Kasumi-1 (cell line): Measurements from ENCODE around the gene CACNB4.
"Not testable (repeated sequence)": the region's sequence is repeated elsewhere in the genome, so short reads cannot be mapped to it uniquely, and the experiment has no call there.

Experiments used
- DNase-seq, 2 experiments: peaks; one replicate each; lab custom pipeline; 2025; lab: John Stamatoyannopoulos, UW

CACNB4 gene

DNA sequence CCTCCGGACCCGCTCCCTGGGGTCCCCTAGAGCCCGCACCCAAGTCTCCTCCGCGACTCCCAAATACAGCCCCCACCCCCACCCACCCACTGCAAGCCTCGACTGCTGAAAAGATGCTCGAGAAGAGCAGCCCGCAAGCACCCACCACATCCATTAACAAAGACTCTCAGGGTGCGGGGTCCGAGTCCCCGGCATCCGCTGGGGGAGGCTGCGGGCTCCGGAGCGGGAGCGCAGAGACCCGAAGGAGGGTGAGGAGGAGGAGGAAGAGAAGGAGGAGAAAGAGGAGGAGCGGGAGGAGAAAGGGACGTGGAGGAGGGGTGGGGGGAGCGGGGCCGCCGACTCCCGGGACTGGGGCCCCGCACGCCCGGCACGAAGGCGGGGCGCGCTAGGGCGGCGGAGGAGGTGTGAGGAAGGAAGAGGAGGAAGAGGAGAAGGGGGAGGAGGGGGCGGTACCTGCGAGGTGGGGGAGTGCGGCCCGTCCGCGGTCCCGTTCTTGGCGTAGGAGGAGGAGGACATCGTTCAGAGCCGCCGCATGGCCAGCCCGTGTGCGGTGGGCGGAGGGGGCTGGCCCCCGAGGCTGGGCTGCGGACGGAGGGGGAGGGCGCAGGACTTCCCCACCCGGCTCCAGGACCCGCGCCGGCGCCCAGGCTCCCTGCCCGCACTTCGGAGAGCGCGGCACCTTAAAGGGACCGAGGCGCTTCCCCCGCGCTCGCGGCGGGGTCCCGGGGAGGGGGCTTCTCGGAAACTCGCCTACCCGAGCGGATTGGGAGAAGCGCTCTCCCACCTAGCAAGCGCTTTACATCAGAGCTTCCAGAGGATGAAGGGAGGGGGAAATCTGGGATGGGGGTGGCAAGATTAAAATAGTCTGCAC lies at the start of gene CACNB4:
CACNB4 (minus strand) TSS at position 549 of the 871 bp plus-strand sequence.
- peak; percentile 72 to 74 for DNase-seq

DNA sequence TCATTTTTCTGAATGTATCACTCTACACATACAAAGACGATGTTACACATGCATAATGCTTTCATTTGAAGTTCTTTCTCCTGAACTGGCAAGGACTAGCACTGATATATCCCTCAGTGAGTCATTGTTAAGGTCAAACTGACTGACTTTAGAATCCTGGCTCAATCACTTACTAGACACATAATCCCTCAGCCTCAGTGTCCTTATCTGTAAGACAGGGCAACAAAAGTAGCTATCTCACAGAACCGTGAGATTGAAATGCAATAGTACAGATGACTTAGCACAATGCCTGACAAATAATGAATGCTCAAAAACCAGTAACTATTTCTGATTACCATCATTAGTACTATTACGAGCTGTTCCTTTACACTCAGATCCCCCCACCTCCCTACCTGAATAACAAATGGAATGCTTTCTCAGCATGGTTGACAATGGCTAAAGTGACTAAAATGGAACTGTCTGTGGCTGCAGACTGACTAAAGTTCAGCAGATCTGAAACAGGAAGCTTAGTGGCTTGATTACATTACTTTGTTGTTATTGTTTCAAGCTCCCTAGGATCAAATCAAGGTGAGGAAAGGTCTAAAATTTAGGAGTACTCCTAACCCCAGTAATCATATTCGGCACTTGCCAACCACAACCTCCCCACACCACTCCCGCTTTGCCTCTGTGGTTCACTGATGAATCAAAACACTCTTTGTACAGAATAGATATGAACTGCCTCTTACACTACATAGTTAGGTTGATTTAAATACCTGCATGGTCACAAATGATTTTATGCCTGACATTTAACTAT lies 35.8 kb upstream of the CACNB4 start:
- no peak for DNase-seq

DNA sequence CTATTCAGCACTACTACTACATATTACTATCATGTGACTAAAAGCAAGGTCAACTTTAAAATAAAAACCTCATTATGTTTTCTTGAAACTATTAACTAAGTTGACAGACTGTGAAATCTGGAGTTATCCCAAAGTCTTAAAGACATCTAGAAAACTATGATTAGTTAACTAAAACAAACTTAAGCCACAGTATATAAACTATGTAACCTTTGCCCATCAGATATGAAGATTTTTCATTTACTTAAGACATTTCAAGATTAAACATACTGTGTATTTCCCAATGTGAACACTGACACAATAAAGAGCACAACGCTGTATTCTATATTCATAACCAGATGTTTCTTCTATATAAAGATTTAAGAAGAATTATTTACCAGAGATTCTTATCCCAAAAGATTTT lies 33.5 kb upstream of the CACNB4 start:
- DNase-seq, result no peak

DNA sequence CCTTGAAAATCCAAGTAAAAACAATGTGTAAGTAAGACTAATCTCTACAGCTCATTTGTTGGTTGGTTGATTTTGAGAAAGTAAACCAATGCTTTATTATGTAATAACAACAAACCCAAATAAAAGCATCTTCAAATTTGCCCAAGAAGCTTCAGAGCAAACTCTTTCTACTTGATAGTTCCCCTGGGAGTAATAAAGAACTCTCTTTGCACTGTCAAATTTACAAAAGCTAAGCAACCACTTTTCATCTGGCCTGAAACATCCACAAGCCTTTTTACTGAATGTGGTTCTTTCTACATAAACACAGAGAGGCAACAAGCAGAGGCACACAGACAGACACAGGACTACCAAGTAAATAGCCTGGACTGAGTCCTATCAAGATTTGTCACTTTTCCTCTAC lies 28.8 kb upstream of the CACNB4 start:
- no peak for DNase-seq

DNA sequence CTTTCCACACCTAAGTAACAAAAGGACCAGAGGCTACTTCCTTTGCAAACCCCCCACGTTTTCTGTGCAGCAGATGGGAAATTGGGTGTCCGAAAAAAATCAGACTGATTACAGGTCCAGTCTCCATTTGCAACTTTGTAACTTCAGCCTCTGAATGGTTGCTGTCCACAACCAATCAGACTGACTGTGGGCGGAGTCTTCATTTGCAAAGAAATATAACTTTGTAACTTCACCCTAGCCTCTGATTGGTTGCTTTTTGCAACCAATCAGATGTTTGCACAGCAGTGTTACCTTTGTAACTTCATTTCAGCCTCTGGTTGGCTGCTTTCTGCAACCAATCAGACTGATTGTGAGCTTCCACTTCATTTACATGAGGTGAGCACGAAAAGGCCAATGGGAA lies 27.8 kb upstream of the CACNB4 start:
- no peak for DNase-seq

DNA sequence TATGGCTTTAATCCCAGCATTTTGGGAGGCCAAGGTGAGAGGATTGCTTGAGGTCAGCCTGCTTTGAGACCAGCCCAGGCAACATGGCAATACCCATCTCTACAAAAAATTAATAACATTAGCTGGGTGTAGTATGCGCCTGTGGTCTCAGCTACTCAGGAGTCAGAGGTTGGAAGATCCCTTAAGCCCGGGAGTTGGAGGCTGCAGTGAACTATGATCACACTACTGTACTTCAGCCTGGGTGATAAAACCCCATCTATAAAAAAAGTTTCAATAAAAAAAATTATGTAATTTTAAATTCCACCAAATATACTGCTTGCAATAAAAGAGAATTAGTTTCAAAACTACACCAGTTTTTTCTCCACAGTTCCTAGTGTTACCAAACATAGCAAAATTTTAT lies 23.3 kb upstream of the CACNB4 start:
- DNase-seq, result no peak

DNA sequence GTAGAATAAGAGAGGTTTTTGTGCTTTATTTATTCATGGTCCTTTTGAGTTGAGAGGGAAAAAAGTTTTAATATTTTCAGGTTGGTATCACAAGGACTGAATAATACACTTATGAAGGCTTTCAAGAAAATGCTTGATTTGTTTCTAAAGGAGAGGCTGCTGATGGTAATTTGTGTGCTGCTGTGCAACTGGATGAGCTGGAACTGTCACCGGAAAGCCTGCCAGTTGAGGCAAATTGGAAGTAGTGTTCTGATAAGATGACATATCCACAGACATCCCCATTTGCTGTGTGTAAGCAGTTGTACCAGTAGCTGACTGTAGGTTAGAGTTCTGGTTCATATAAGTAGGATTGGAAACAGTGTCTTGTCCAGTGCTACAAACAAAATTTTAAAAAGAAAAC lies 21.6 kb upstream of the CACNB4 start:
- DNase-seq, result no peak

DNA sequence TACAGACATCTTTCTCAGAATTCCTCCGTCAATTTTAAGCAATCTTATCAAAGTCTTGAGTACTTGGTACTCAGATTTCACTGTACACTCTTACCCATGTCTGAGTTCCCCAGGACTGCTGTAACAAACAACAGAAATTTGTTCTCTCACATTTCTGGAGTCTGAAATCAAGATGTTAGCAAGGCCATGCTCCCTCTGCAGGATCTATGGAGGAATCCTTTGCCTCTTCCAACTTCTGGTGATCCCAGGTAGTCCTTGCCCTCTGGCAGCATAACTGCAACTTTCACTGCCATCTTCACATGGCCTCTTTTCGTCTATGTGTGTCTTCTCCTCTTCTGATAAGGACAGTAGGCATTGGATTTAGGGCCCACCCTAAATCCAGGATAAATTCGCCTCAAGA lies 17.1 kb upstream of the CACNB4 start:
- DNase-seq, result peak; percentile 39 to 62

DNA sequence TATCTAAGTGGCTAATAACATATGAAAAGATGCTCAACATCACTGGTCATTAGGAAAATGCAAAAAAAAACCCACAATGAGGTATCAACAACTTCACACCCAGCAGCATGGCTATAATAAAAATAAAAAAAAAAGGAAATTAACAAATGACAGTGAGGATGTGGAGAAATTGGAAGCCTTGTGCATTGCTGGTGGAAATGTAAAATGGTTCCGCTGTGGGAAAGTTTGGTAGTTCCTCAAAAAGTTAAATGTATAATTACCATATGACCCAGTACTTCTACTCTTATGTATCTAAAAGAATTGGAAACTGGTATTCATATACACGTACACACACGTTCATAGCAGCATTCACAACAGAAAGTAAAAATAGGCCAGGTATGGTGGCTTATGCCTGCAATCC lies 15.5 kb upstream of the CACNB4 start:
- no peak for DNase-seq

DNA sequence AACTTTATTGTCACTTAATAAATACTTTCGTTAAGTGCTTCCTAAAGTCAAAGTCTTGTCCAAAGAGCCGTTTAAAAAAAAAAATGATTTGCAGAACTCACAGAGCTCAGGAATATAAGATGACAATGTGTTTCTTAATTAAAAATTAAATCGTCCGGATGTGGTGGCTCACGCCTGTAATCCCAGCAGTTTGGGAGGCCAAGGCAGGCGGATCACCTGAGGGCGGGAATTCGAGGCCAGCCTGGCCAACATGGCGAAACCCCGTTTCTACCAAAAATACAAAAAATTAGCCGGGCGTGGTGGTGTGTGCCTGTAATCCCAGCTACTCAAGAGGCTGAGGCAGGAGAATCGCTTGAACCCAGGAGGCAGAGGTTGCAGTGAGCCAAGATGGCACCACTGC lies 8.3 kb upstream of the CACNB4 start:
- DNase-seq, result not testable (repeated sequence)

DNA sequence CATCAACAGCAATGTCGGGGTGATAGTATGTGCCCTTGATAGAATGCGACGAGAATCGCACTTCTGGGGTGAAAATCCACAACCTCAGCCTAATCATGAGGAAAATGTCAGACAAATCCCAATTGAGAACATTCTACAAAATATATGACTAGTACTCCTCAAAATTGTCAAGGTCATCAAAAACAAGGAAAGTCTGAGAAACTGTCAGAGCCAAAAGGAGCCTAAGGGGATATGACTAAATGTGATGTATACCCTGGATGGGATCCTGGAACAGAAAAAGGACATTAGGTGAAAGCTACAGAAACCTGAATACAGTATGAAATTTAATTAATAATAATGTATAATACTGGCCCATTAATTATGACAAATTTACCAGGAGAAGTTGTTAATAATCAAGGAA lies 7.6 kb upstream of the CACNB4 start:
- DNase-seq, result no peak

DNA sequence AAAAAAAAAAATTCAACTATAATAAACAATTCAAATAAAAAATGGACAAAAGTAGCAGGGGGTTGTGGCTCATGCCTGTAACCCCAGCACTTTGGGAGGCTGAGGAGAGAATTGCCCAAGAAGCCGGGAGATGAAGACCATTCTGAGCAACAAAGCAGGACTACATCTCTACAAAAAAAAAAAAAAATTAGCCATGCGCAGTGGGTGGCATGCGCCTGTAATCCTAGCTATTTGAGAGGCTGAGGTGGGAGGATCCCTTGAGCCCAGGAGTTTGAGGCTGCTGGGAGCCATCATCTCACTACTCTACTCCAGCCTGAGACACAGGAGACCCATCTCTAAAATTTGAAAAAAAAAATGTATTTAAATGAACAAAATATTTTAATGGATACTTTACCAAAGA lies 4.4 kb upstream of the CACNB4 start:
- no peak for DNase-seq

DNA sequence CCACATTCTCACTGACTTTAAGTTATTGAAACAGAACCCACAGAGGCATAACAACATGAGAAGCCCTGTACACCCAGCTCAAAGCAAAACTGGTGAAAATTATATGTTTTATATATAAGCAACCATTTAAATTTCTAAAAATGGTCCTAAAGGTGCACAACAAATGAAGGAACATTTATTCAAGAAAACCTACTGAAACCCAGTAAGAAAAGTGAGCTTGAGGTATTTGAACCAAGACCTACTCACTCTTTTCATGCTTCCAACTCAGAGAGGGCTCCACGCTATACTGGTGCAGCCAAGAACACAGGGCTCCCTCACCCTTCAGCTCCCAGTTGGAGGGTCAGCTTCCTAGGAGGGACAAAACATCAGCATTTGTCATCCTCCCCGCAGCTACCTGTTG lies 2.1 kb upstream of the CACNB4 start:
- no peak for DNase-seq

DNA sequence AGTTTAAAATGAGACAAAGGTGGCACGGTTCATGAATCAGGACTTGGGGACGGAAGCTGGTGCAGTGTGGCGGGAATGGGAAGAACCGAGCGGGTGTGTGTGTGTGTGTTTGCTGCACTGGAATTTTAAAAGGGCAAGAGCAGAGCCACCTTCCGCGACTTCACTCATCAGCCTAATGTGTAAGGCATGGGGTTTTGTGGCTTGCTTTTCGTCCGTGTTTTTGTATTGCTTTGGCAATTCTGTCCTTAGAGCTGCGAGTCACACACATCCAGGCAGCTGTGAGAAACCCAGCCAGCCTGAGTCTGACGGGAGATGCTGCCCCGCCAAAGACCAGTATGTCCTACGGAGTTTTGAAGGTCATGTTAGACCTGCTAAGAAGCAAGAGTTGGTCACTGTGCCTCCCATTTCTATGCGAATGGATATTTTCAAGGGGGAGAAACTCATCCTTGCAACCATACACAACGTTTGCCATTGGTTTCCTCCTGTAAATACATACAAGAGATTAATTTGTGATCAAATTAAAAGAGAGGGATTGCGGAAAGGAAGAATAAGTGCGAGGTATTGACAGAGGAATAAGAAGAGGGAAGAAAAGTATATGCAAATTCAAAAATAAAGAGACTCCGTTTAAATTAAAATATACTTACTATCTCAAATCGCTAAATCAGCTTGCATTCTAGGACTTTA lies 665 bp upstream of the CACNB4 start:
- DNase-seq, result peak; percentile 69 to 77

DNA sequence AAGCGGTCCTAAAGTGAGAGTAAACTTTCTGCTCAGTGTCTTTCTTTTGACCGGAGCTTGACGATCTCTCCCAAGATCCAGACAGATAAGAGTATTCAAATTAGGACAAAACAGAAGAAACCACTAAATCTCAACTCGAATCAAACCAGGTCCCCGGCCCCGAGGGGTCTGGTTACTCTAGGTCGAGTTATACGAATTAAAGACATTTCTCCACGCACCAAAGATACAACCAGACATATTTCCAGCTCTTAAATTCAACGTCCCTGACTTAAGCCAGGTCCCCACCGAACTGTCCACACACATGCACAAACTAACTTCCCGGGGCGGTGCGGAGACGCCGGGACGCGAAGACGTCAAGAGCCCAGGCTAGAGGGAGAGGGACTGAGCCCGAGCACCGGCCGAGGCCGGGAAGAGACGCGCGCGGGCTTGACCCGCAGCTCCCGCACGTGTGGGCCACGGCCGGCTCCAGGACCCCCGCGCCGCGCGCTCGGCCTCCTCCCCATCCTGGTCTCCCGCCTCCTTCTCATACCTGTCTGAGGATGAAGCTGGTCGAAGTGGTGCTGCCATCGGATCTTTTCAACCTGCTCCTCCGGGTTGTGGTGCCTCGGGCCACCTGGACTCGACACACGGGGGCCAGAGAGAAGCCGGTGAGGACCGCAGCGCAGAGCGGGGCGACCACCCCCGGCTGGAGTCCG lies 896 bp downstream of the CACNB4 start:
- DNase-seq, result peak; percentile 56 to 74

DNA sequence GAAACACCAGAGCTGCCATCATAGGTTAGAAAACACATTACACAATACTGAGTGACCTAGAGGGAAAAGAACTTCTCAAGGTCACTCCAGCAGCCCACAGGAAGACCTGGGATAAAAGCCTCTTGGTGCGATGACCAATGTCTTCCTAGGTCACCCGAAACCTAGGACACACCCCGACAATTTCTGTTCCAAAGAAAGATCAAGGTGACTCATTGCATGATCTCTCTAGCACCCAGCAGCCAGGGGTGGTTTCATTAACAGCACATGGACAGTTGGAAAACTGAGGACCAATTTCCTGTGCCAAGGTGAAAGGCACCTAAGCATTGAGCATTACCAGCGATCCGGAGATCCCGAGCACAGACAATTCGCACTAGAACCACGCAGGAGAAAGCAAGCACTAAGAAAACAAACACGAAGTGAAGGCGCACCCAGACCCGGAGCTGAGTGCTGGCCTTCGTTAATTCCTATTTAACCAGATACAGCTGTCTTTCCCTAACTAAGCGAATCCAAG lies 1.5 kb downstream of the CACNB4 start:
- peak; percentile 56 to 67 for DNase-seq

DNA sequence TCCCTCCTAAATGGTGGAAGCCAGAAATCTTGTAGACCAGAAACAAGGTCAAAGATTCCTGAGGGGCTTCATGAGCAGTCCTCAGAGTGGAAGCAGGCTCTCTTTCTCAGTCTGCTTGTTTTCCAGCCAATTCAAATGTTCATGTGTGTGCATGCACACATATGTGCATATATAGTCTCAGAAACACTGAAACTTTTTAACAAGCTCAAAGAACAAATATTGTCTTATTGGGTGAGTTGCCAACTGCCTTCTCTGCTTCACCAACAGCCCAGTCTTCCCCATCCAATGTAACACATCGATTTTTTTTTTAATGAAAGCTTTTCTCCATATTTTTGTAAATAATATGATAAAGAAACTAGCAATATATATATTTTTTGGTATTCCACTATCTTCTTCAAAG lies 3.7 kb downstream of the CACNB4 start:
- DNase-seq, result no peak

DNA sequence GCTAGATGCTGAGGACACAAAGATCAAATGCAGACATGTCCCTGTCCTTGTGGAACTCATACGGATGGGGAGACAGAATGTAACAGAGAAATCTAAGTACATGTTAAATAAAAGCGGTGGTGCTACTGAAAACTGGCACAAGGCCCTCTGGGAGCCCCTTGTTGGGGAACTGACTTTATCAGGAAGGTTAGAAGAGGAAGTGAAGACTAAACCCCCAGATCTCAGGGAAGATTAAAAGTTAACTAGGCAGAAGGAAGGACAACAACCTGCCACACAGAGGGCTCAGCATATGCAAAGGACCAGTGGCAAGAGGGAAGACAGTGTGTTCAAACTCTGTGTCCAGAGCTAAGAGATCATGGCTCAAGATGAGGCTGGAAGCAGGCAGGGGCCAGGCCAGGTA lies 4.8 kb downstream of the CACNB4 start:
- DNase-seq, result peak; percentile 59 to 64

DNA sequence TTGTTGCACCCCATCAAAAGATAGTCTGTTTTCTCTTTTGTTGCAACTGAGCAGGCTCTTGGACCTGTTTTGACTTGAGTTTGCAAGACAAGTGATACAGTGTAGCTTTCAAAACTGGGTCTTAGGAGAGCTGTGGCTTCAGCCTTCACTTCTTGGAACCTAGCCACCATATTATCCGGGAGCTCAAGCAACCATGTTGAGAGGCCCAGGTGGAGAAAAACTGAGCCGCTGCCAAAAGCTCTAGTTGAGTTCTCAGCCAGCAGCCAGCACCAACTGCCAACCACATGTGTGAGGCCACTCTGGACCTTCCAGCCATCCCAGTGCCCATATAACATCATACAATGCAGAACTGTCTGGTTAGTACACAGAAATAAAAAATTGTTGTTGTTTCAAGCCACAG lies 5.4 kb downstream of the CACNB4 start:
- peak; percentile 62 to 75 for DNase-seq

DNA sequence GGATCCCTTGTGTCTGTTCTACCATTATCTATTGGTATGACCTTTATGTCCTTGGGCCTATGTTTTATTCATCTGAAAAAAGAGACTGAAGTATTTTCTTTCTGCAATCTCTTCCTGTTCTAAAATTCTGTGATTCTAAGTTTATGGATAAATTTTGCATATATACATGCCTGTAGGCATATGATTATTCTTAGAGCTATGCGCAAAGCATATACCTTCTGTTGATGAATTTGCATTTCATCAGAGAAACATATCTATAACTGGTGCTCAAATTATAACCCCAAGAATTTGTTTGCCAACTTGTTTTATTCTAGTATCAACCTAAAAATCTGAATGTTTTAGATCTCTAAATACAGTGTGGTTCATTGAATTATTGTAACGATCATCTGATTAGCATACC lies 6.7 kb downstream of the CACNB4 start:
- DNase-seq, result no peak

DNA sequence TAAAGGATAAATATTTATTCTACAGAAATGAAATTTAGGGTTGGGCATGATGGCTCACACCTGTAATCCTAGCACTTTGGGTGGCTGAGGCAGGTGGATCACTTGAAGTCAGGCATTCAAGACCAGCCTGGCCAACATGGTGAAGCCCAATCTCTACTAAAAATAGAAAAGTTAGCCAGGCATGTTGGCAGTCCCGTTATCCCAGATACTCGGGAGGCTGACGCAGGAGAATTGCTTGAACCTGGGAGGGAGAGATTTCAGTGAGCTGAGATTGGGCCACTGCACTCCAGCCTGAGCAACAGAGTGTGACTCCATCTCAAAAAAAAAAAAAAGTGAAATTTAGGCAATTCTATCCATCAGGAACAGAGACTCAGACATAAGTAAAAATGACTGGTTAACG lies 8.1 kb downstream of the CACNB4 start:
- DNase-seq, result not testable (repeated sequence)

DNA sequence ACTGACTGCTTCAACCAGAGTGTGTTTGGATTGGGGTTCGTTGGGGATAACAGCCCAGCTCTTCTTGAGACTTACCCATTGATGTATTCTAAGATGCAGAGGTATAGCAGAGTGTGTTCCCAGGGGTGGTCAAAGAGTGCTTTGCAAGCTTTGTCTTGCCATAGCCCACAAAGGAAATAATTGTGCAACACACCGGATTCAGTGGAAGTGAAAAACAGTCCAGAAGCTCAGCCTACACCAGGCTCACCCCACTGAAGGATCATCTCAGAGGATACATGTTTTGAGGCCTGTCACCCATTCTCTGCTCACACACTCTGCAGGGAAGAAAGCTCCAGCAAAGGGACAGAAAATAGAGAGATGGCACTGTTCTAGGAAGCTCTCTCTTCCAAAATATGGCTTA lies 9.6 kb downstream of the CACNB4 start:
- DNase-seq, result peak; percentile 99
